Muscle of arm (tissue), 12 donors: Measurements from ENCODE around the gene LGMN. TPM values are rescaled to one million over a fixed set of nuclear protein-coding genes. Genes with fewer than 3 reads are reported as not detected.
"Not testable (repeated sequence)": the region's sequence is repeated elsewhere in the genome, so short reads cannot be mapped to it uniquely, and the experiment has no call there.

Experiments
- DNase-seq: peaks from one replicate; pipeline ENCODE4 v3.0.0-alpha.2; 2013
- polyA plus RNA-seq, 12 donors: library from polyadenylated mRNA; unstranded; fragments of 120-200 nt; gene quantifications; one replicate each; pipeline ENCODE4 v1.2.1, GENCODE V29; 2013; ENCODE audit not compliant: insufficient read length in 12 of 12

Gene LGMN
- polyA plus RNA-seq, 12 donors, result 55.9 to 118 (median 88.5) TPM; not detected in 1

- no peak for DNase-seq
Measured at GRCh38 chr14:92701826-92702225, 46.6 kb downstream of the LGMN start.

- no peak for DNase-seq
Measured at GRCh38 chr14:92698393-92698792, 50.0 kb downstream of the LGMN start.

- DNase-seq, result no peak
Measured at GRCh38 chr14:92696366-92696765, 52.1 kb downstream of the LGMN start.

DNA sequence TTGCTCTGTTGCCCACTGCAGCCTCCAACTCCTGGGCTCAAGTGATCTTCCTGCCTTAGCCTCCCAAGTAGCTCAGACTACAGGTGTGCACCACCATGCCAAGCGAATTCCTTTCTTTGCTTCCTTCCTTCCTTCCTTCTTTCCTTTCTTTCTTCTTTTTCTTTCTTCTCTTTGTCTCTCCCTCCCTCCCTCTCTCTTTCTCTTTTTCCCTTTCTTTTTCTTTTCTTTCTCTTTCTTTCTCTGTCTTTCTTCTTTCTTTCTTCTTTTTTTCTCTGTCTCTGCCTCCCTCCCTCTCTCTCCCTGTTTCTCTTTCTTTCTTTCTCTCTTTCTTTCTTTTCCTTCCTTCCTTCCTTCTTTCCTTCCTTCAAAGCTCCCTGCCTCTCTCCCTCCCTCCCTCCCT lies 52.9 kb downstream of the LGMN start:
- DNase-seq, result no peak

DNA sequence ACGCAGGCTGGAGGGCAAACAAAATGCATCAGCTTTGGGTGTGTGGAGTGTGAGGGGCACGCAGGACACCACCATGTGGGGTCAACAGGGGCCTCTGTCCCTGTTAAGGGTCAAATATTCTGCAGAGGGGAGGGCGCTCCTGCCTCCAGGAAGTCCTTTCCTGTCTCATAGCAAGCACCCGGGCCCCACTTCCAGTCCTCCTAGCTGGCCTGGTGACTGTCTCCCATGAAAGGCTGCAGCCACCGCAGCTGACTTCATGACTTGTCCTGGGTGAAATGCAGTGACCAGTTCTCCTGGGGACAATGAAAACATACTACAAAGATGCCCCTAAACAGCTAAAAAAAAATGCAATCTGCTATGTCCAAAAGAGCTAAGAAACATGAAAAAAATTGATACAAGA lies 53.6 kb downstream of the LGMN start:
- DNase-seq, result no peak

- DNase-seq, result peak; percentile 41
Measured at GRCh38 chr14:92693998-92694795, 54.2 kb downstream of the LGMN start.

DNA sequence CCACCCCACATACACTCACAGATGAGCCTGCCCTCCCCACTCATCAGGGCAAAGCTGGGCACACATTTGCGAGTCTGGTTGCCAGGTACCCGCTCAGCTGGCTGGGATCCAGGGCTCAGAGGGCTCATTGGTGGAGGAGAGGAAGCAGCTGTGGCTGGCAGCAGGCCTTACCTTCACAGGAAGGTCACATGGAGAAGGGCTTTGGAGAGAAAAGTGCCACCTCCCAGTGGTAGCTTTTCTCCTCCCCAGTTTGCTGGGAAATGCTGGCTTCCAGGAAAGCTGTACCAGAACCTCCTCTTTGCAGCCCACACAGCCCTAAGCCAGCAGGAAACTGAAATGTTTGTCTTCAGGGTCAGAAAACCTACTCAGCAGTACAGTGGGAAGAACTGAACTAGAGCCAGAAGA lies 55.6 kb downstream of the LGMN start:
- DNase-seq, result no peak

DNA sequence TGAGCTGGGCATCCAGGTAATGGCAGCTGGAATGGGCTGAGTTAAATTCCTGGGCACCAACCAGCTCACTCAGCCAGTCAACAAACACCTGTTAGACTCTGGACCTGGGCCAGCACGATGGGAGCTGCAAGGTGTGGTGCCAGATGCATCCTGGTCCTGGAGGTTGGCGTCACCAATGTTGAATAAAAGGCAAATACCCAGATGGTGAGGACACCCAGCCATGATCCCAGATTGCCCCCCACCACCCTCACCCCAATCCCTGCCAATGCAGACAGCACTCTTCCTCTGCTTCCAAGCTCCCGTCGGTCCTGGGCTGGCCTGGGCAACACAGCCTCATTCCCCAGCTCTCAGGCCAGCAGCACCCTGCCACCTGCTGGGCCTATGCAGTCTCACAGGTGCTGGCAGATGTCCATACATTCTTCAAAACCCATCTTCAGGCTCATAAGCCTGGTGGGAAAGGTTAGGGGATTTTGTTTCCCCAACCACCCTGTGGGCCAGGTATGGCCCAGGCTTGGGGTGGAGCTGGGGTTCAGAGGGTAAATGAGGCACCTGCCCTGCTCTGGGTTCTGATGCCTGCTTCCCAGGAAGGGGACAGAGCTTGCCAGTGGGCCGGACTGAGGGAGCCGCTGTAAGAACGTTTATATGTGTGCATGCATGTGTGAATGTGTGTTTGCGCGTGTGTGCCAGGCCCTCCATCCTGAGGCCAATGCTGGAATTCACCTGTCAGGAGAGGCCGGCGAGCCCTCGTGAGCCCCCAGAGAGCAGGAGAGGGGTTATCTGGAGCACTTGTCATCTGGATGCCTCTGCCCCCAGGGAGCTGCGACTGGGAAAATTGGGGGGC lies 58.0 kb downstream of the LGMN start:
- DNase-seq, result peak; percentile 43

- no peak for DNase-seq
Measured at GRCh38 chr14:92688434-92689375, 59.7 kb downstream of the LGMN start.

- DNase-seq, result no peak
Measured at GRCh38 chr14:92687681-92688433, 60.6 kb downstream of the LGMN start.

- peak; percentile 77 for DNase-seq
Measured at GRCh38 chr14:92686900-92687427, 61.5 kb downstream of the LGMN start.

DNA sequence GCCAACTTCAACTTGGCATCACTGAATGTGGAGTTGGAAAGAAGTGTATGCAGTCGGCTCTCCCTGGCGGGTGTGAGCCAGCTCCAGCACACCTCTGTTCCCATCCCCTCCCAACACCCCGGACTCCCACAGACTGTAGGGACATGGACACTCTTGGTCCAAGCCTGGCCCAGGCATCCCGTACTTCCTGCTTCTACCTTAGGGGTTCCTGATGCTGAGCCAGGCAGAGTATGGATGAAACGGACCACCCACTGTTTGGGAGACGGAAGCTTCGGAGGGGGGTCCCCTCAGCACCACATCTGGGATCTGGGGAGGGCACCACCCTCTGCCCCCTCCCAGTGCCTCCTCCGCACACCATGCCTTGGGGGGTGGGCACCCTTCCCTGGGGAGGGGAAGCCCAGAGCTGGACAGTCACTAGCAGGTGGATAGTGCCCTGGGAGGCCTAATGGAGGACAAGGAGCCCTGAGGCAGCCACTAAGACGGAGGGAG lies 62.0 kb downstream of the LGMN start:
- DNase-seq, result no peak

GRCh38 chr14:92685784-92686355 lies 62.6 kb downstream of the LGMN start:
- no peak for DNase-seq

GRCh38 chr14:92684801-92685560 lies 63.4 kb downstream of the LGMN start:
- DNase-seq, result no peak

GRCh38 chr14:92683041-92683440 lies 65.4 kb downstream of the LGMN start:
- no peak for DNase-seq

GRCh38 chr14:92680781-92681650 lies 67.4 kb downstream of the LGMN start:
- peak; percentile 82 for DNase-seq

- DNase-seq, result not testable (repeated sequence)
Measured at GRCh38 chr14:92680330-92680729, 68.1 kb downstream of the LGMN start.

- DNase-seq, result no peak
Measured at GRCh38 chr14:92679246-92679645, 69.2 kb downstream of the LGMN start.
